HG03558 (cell line): ENCODE data around the gene CRACR2B.

Experiments used
- ATAC-seq: cut with Tn5 transposase; IDR thresholded peaks from one replicate; pipeline ENCODE4 v1.9.1; 2021; ENCODE audit warnings: moderate number of reproducible peaks; ENCODE audit not compliant: unreplicated experiment; ENCODE audit errors: extremely low read depth

CRACR2B gene

GRCh38 chr11:827897-828192, at the start of gene CRACR2B:
CRACR2B (plus strand) TSS chr11:827919; CDS start chr11:828608, 689 bp downstream.
- ATAC-seq = no peak

- ATAC-seq = no peak
Observed at GRCh38 chr11:778976-779954, 48.5 kb upstream of the CRACR2B start.

- no peak for ATAC-seq
Observed at GRCh38 chr11:779955-780532, 47.7 kb upstream of the CRACR2B start.

- no peak for ATAC-seq
Observed at GRCh38 chr11:782264-783174, 45.2 kb upstream of the CRACR2B start.

GRCh38 chr11:783581-784015, 44.1 kb upstream of the CRACR2B start:
- no peak for ATAC-seq

GRCh38 chr11:786235-787083, 41.3 kb upstream of the CRACR2B start:
- no peak for ATAC-seq

- ATAC-seq = no peak
Observed at GRCh38 chr11:787084-787675, 40.5 kb upstream of the CRACR2B start.

GRCh38 chr11:788009-788640, 39.6 kb upstream of the CRACR2B start:
- ATAC-seq = no peak

- ATAC-seq = no peak
Observed at GRCh38 chr11:788953-789940, 38.5 kb upstream of the CRACR2B start.

- no peak for ATAC-seq
Observed at GRCh38 chr11:789943-790342, 37.8 kb upstream of the CRACR2B start, which contains the start of gene CEND1. CEND1 (minus strand) TSS chr11:790090; CDS start chr11:788576, 1,514 bp downstream.

GRCh38 chr11:790721-791564, 36.8 kb upstream of the CRACR2B start:
- ATAC-seq = no peak

GRCh38 chr11:791658-792534, 35.8 kb upstream of the CRACR2B start:
- no peak for ATAC-seq

- ATAC-seq = no peak
Observed at GRCh38 chr11:792535-792821, 35.2 kb upstream of the CRACR2B start.

GRCh38 chr11:792873-793272, 34.8 kb upstream of the CRACR2B start:
- no peak for ATAC-seq

GRCh38 chr11:793556-793955, 34.2 kb upstream of the CRACR2B start:
- ATAC-seq = no peak
